Type B pancreatic cell (in vitro differentiated cells): Measurements from ENCODE around the gene MYH10. TPM values are rescaled to one million over a fixed set of nuclear protein-coding genes. Genes with fewer than 3 reads are reported as not detected.
"Not testable (repeated sequence)": the region's sequence is repeated elsewhere in the genome, so short reads cannot be mapped to it uniquely, and the experiment has no call there.

Experiments used
- DNase-seq: peaks from one replicate; pipeline ENCODE4 v3.0.0; 2021; ENCODE audit warnings: mixed read lengths; ENCODE audit not compliant: unreplicated experiment; ENCODE audit errors: extremely low spot score
- H3K27ac Mint-ChIP-seq: 2 replicates; pipeline ENCODE4 v1.8.0; 2021; ENCODE audit warnings: mild to moderate bottlenecking, mixed read lengths
- H3K27me3 Mint-ChIP-seq: 2 replicates; pipeline ENCODE4 v1.8.0; 2021; ENCODE audit warnings: mixed read lengths
- H3K36me3 Mint-ChIP-seq: 2 replicates; pipeline ENCODE4 v1.8.0; 2021; ENCODE audit warnings: mixed read lengths
- H3K4me1 Mint-ChIP-seq: one replicate; pipeline ENCODE4 v1.8.0; 2021; ENCODE audit warnings: mixed read lengths; ENCODE audit not compliant: unreplicated experiment
- H3K4me3 Mint-ChIP-seq: 2 replicates; pipeline ENCODE4 v1.8.0; 2021; ENCODE audit warnings: mild to moderate bottlenecking, mixed read lengths
- H3K9me3 Mint-ChIP-seq: 2 replicates; pipeline ENCODE4 v1.8.0; 2021; ENCODE audit warnings: mixed read lengths
- total RNA-seq: library from RNA; stranded (reverse); gene quantifications from 2 replicates; pipeline ENCODE4 v1.2.1, GENCODE V29; 2021; ENCODE audit warnings: low replicate concordance
- TF ChIP-seq, protein P1 (sequence below): fragments of 200-600 bp; sonication (generic); conservative IDR thresholded peaks from 2 replicates; pipeline ENCODE4 v1.5.0; 2021; ENCODE audit warnings: antibody characterized with exemption, mild to moderate bottlenecking

The MYH10 gene
- total RNA-seq, 1 donor from 2014 or later: 254 TPM

DNA sequence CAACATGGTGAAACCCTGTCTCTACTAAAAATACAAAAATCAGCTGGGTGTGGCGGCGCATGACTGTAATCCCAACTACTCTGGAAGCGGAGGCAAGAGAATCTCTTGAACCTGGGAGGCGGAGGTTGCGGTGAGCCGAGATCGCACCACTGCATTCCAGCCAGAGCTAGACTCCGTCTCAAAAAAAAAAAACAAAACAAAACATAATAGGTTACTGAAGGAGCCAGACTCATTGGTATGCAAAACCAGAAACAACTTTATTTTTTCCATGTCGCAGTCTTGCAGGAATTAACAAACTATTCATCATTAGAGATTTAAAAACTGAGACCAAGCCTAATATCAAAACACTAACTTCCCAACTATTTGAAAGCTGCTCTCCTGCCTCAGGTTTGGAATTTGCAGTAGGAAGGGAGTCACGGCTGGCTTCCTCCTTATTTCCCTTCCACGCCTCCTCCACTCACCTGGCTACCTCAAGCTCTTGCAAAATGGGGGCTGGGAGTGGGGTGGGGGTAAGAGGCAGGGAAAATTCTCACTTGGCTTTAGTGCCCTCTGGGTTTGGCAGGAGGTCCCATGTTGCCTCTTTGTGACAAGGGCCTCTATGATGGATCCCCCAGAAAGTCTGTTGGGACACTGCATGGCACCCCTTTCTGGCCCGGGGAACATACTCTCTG lies 34.1 kb upstream of the MYH10 start:
- H3K27ac Mint-ChIP-seq: no peak overlapping the region
- peaks cover 8% of the 10 kb centered on the region for H3K4me1 Mint-ChIP-seq
- no peak overlapping the region for H3K4me3 Mint-ChIP-seq
- H3K27me3 Mint-ChIP-seq: peaks cover 5% of the 10 kb centered on the region
- DNase-seq: no peak
- TF ChIP-seq, protein P1, sequence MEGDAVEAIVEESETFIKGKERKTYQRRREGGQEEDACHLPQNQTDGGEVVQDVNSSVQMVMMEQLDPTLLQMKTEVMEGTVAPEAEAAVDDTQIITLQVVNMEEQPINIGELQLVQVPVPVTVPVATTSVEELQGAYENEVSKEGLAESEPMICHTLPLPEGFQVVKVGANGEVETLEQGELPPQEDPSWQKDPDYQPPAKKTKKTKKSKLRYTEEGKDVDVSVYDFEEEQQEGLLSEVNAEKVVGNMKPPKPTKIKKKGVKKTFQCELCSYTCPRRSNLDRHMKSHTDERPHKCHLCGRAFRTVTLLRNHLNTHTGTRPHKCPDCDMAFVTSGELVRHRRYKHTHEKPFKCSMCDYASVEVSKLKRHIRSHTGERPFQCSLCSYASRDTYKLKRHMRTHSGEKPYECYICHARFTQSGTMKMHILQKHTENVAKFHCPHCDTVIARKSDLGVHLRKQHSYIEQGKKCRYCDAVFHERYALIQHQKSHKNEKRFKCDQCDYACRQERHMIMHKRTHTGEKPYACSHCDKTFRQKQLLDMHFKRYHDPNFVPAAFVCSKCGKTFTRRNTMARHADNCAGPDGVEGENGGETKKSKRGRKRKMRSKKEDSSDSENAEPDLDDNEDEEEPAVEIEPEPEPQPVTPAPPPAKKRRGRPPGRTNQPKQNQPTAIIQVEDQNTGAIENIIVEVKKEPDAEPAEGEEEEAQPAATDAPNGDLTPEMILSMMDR: no peak
- no peaks in the 10 kb centered on the region for H3K36me3 Mint-ChIP-seq
- H3K9me3 Mint-ChIP-seq: no peaks in the 10 kb centered on the region

DNA sequence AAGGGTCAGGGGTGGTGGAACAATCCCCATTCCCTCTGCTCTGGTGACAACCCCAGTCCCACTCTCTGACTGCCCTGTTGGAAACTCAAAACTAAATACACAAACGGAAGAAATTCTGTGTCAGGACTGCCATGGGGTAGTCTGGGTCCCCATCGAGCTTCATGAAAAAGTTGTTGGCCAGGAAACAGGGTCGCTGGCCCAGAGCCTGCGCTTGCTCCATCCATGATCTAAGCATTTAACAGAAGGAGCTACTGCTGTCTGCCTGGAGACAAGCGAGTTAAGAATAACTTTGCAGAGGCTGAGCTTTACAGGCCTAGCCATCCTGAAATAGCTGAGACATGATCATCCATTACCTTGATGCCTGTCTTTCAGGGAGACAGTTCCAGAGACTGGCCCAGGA lies 32.4 kb upstream of the MYH10 start:
- DNase-seq: no peak
- Mint-ChIP-seq H3K4me1 (no peaks in the 10 kb centered on the region), H3K4me3 (no peak overlapping the region), H3K9me3 (no peaks in the 10 kb centered on the region), H3K27ac (no peak overlapping the region), H3K27me3 (peaks cover 5% of the 10 kb centered on the region), H3K36me3 (no peaks in the 10 kb centered on the region)
- TF ChIP-seq, protein P1: no peak

DNA sequence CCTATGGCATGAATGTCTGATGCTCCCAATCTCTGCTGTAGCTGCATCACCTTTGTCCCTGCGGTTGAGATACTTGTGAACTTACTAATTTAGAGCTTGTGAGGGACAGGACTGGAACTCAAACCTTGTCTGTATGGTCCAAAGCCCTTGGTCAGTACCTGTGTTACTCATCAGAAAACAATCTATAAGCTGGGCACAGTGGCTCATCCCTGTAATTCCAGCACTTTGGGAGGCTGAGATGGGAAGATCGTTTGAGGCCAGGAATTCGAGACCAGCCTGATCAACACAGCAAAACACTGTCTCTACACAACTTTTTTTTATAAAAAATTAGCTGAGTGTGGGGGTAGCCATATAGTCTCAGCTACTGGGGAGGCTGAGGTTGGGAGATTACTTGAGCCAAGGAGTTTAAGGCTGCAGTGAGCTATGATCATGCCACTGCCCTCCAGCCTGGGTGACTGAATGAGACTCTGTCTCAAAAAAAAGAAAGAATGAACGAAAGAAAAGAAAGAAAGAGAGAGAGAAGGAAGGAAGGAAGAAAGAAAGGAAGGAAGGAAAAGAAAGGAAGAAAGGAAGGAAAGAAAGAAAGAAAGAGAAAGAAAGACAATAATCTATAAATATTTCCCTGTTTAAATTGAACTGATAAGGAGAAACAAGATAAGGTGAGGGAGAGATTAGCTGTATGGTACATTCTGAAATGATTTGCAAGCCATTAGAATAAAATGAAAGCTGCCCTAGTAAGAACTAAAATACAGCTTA lies 31.7 kb upstream of the MYH10 start:
- TF ChIP-seq, protein P1: no peak
- Mint-ChIP-seq H3K4me3 (no peak overlapping the region), H3K27me3 (peaks cover 5% of the 10 kb centered on the region), H3K4me1 (no peaks in the 10 kb centered on the region), H3K27ac (no peak overlapping the region), H3K9me3 (peaks cover 4% of the 10 kb centered on the region), H3K36me3 (no peaks in the 10 kb centered on the region)
- DNase-seq: no peak

DNA sequence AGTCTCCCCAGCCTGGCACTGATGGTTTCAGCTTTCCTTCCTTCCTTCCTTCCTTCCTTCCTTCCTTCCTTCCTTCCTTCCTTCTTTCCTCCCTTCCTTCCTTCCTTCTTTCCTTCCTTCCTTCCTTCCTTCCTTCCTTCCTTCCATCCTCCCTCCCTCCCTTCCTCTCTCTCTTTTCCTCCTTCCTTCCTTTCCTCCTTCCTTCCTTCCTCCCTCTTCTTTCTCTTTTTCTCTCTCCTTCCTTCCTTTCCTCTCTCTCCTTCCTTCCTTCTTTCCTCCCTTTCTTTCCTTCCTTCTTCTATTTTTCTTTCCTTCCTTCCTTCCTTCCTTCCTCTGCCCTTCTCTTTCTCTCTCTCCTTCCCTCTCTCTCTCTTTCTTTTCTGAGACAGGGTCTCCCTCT lies 30.2 kb upstream of the MYH10 start:
- not testable (repeated sequence) for H3K4me1 Mint-ChIP-seq, H3K27me3 Mint-ChIP-seq, H3K27ac Mint-ChIP-seq, H3K36me3 Mint-ChIP-seq, H3K4me3 Mint-ChIP-seq, DNase-seq
- peaks cover 10% of the 10 kb centered on the region for H3K9me3 Mint-ChIP-seq

DNA sequence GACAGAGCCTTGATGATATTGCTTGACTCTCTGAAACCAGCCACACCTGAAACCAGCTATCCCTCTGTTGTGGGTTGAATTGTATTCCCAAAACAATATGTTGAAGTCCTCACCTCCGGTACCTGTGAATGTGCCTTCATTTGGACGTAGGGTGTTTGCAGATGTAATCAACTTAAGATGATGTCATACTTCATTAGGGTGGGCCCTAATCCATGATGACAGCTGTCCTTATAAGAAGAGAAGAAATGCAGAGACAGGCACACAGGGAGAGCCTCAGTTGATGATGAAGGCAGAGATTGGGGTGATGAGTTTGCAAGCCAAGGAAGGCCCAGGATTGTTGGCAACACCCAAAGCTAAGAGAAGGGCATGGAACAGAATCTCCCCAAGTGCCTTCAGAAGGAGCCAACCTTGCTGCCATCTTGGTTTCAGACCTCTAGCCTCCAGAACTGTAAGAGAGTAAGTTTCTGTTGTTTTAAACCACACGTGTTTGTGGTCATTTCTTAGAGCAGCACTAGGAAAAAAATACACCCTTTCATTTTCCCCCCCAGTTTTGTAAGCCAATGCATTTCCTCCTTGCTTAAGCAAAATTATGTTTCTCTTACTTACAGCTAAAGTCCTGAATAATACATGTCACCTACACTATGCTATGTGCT lies 29.4 kb upstream of the MYH10 start:
- no peak overlapping the region for H3K27ac Mint-ChIP-seq
- peaks cover 10% of the 10 kb centered on the region for H3K9me3 Mint-ChIP-seq
- no peaks in the 10 kb centered on the region for H3K36me3 Mint-ChIP-seq
- no peak for DNase-seq
- H3K4me1 Mint-ChIP-seq: no peaks in the 10 kb centered on the region
- peaks cover 5% of the 10 kb centered on the region for H3K27me3 Mint-ChIP-seq
- TF ChIP-seq, protein P1: no peak
- no peak overlapping the region for H3K4me3 Mint-ChIP-seq

DNA sequence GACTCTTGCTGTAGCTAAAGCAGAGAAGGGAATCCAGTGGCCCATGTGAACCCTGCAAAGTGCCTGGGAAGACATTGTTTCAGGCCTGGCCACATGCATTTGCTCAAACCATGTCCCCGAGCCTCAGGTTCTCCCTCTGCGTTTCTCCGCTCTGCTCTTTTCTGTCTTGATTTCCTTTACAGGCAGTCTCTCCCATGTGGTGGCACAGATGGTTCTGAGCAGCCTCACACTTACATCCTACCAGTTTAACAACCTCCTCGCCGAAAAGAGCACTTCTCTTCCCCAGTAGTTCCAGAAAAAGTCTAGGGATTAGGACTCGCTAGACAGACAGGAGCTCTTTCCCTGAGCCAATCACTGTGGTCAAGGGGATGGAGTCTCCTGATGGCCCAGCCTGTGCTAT lies 28.3 kb upstream of the MYH10 start:
- Mint-ChIP-seq H3K9me3 (peaks cover 10% of the 10 kb centered on the region), H3K36me3 (no peaks in the 10 kb centered on the region), H3K27me3 (peaks cover 5% of the 10 kb centered on the region), H3K4me1 (no peaks in the 10 kb centered on the region), H3K4me3 (no peak overlapping the region), H3K27ac (no peak overlapping the region)
- TF ChIP-seq, protein P1: no peak
- no peak for DNase-seq
